ENCODE measurements around the gene KANSL1.
"Not testable (repeated sequence)": the region's sequence is repeated elsewhere in the genome, so short reads cannot be mapped to it uniquely, and the experiment has no call there.

The KANSL1 gene

DNA sequence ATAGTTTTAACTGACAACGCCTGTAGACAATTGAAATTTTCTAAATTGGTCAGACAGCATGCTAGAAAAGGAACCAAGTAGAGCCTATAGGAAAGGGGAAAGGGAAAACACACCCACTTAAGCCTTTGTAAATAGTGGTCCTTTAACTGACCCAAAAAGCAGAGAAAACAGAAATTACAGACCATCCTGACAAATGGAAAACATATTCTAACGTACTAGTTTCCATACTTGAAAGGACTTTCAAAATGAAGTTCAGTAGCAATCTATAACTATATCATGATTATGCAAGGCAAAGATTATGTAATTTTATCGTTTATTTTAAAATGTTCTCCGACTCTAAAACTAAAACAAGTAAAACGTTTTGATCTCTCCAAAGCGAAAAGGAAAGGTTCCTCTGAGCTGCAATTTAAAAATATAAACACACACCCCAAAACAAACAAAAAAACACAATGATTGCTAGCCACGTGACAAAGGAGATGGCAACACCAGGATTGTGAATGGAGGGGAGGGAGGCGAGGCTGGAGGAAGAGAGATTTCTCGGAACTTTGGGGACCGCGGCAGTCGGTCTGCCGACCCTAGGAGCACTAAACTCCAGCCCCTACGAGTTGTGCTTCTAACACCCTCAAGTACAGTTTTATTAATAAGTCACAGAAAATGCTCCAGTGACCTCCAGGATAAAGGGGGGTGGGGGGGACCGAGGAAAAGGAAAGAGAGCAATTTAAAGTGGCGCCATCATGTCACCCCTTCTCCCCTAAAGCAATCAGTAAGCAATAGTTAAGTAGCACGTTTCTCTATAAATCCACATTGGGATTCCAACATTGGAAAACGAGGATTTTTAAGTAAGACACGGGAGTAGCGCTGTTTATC is 1.7 kb downstream of the KANSL1 start:
- DNase-seq (ENCODE audit: low read depth) = peak; percentile 36

DNA sequence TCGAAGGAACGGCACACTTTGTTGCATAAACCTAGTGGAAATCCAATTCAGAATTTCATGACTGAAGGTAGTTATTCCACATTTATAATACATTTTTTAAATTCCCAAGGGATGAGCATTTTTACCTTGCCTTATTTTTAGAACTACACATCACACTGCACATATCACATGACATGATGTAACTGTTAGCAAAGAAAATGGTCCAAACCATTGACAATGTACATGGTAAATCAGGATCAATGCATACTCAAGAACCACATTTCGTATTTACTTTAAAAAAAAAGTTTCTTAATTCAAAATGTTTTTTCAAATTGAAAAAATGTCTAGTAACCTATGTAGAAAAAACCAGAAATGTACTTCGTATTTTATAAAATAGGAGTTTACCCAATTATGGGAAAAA is 2.5 kb downstream of the KANSL1 start:
- DNase-seq (ENCODE audit: low read depth) = peak; percentile 27
- peak overlapping the region; percentile 79 for H3K4me3 ChIP-seq (ENCODE audit: low read depth, low read length)
- TF ChIP-seq, protein P1, sequence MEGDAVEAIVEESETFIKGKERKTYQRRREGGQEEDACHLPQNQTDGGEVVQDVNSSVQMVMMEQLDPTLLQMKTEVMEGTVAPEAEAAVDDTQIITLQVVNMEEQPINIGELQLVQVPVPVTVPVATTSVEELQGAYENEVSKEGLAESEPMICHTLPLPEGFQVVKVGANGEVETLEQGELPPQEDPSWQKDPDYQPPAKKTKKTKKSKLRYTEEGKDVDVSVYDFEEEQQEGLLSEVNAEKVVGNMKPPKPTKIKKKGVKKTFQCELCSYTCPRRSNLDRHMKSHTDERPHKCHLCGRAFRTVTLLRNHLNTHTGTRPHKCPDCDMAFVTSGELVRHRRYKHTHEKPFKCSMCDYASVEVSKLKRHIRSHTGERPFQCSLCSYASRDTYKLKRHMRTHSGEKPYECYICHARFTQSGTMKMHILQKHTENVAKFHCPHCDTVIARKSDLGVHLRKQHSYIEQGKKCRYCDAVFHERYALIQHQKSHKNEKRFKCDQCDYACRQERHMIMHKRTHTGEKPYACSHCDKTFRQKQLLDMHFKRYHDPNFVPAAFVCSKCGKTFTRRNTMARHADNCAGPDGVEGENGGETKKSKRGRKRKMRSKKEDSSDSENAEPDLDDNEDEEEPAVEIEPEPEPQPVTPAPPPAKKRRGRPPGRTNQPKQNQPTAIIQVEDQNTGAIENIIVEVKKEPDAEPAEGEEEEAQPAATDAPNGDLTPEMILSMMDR (conservative IDR thresholded peaks at IDR 0.05; ENCODE audit: low read depth, low read length) = no peak

More for the DNA sequence above, 1.7 kb downstream of the KANSL1 start:
- H3K4me3 ChIP-seq (ENCODE audit: low read depth, low read length) = peak overlapping the region; percentile 79
- TF ChIP-seq, protein P1 (conservative IDR thresholded peaks at IDR 0.05; ENCODE audit: low read depth, low read length) = no peak

DNA sequence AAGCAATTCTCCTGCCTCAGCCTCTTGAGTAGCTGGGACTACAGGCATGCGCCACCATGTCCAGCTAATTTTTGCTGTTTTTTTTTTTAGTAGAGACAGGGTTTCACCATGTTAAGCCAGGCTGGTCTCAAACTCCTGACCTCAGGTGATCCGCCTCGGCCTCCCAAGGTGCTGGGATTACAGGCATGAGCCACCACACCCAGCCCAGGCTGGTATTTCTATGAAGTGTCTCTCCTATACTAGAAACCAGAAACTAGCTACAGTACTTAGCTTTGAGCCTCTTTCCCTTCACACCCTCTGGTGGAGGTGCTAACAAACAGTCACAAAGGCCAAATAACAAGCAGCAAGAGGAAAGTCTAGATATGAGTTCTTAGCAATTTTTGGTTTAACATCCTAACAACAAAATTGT is 6.4 kb downstream of the KANSL1 start:
- TF ChIP-seq, protein P1 (conservative IDR thresholded peaks at IDR 0.05; ENCODE audit: low read depth, low read length) = peak; percentile 54
- peak; percentile 54 for DNase-seq (ENCODE audit: low read depth)
- H3K4me3 ChIP-seq (ENCODE audit: low read depth, low read length) = not testable (repeated sequence)

DNA sequence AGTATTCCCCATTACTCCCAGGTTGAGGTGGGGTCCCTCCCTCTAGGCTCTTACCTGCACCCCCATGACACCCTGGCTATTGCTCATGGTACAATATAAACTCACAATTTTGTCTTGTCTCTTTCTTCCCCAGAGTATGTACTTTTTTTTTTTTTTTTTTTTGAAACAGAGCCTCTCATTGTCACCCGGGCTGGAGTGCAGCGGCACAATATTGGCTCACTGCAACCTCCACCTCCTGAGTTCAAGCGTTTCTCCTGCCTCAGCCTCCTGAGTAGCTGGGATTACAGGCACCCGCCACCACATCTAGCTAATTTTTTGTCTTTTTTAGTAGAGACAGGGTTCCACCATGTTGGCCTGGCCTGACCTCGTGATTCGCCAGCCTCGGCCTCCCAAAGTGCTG is 8.5 kb downstream of the KANSL1 start:
- no peak for DNase-seq (ENCODE audit: low read depth)
- no peak overlapping the region for H3K4me3 ChIP-seq (ENCODE audit: low read depth, low read length)
- TF ChIP-seq, protein P1 (conservative IDR thresholded peaks at IDR 0.05; ENCODE audit: low read depth, low read length) = no peak

DNA sequence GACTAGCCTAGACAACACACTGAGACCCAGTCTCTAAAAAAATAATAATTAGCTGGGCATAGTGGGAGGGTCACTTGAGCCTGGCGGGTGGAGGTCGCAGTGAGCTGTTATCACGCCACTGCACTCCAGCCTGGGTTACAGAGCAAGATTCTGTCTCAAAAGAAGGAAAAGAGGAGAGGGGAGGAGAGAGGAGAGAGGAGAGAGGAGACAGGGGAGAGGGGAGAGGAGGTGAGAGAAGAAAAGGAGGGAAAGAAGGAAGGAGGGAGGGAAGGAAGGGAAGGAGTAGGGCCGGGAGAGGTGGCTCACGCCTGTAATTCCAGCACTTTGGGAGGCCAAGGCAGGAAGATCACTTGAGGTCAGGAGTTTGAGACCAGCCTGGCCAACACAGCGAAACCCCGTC is 9.8 kb downstream of the KANSL1 start:
- not testable (repeated sequence) for DNase-seq (ENCODE audit: low read depth)

DNA sequence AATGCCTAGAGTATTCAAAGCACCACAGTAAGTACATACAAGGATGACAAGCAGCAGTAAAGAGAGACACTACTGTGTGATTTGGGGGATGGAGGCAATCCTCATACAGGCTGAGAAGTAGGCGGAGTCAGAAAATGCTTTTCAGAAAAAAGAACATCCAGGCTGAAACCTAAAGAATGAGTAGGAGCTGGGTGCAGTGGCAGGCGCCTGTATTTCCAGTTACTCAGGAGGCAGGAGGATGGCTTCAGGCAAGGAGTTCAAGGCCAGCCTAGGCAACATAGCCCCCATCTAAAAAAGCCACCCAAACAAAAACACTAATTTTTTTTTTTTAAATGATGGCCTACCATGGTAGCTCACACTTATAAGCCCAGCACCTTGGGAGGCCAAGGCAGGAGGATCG is 10.3 kb downstream of the KANSL1 start:
- no peak for DNase-seq (ENCODE audit: low read depth)
- no peak overlapping the region for H3K4me3 ChIP-seq (ENCODE audit: low read depth, low read length)
- TF ChIP-seq, protein P1 (conservative IDR thresholded peaks at IDR 0.05; ENCODE audit: low read depth, low read length) = no peak

More for the DNA sequence above, 9.8 kb downstream of the KANSL1 start:
- H3K4me3 ChIP-seq (ENCODE audit: low read depth, low read length) = not testable (repeated sequence)

DNA sequence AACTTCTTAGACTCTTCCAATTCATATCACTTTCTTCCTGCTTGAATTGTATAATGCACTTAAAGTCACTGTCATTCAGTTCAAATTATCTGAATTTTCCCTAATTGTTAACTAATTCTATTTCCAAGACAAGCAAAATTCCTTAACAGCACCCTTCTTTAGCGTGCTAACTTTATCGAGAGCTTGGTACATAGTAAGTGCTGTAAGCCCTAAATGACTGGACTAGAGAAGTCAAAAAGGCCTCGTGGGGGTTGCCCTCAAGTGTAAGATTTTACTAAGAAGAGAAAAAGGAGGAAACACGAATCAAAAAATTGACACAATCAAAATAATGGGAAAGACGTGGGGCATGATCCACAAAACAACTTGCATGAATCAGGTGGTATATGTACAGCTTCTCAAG is 11.3 kb downstream of the KANSL1 start:
- TF ChIP-seq, protein P1 (conservative IDR thresholded peaks at IDR 0.05; ENCODE audit: low read depth, low read length) = no peak
- DNase-seq (ENCODE audit: low read depth) = no peak
- no peak overlapping the region for H3K4me3 ChIP-seq (ENCODE audit: low read depth, low read length)

DNA sequence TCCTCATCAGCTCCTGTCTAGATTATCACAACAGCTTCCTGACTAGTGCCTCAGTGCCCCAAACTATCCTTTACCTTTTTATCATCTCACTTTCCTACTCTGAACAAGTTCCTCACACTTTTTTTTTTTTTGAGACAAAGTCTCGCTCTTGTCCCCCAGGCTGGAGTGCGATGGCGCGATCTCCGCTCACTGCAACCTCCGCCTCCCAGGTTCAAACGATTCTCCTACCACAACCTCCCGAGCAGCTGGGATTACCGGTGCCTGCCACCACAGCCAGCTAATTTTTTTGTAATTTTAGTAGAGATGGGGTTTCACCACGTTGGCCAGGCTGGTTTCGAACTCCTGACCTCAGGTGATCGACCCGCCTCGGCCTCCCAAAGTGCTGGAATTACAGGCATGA is 11.9 kb downstream of the KANSL1 start:
- not testable (repeated sequence) for DNase-seq (ENCODE audit: low read depth); H3K4me3 ChIP-seq (ENCODE audit: low read depth, low read length)
